GM21717 (cell line): Measurements from ENCODE around the gene UNC5C.

Source experiments
- ATAC-seq: cut with Tn5 transposase; IDR thresholded peaks from one replicate; pipeline ENCODE4 v1.9.1; 2021; ENCODE audit warnings: mild to moderate bottlenecking, moderate library complexity; ENCODE audit not compliant: unreplicated experiment

UNC5C gene

GRCh38 chr4:95410387-95410977 lies 138.3 kb downstream of the UNC5C start:
- ATAC-seq, result no peak

- no peak for ATAC-seq
Measured at GRCh38 chr4:95409750-95410149, 139.0 kb downstream of the UNC5C start.

- no peak for ATAC-seq
Measured at GRCh38 chr4:95409127-95409526, 139.6 kb downstream of the UNC5C start.

GRCh38 chr4:95402299-95402698 lies 146.5 kb downstream of the UNC5C start:
- ATAC-seq, result no peak

GRCh38 chr4:95398217-95398616 lies 150.6 kb downstream of the UNC5C start:
- no peak for ATAC-seq

GRCh38 chr4:95394752-95395306 lies 153.9 kb downstream of the UNC5C start:
- no peak for ATAC-seq

- no peak for ATAC-seq
Measured at GRCh38 chr4:95393821-95394220, 155.0 kb downstream of the UNC5C start.

GRCh38 chr4:95388911-95389310 lies 159.9 kb downstream of the UNC5C start:
- ATAC-seq, result no peak

- ATAC-seq, result no peak
Measured at GRCh38 chr4:95387719-95388118, 161.1 kb downstream of the UNC5C start.

GRCh38 chr4:95386410-95386809 lies 162.4 kb downstream of the UNC5C start:
- ATAC-seq, result no peak

GRCh38 chr4:95381843-95382580 lies 166.8 kb downstream of the UNC5C start:
- no peak for ATAC-seq

- no peak for ATAC-seq
Measured at GRCh38 chr4:95379633-95380032, 169.1 kb downstream of the UNC5C start.

GRCh38 chr4:95377366-95377900 lies 171.3 kb downstream of the UNC5C start:
- ATAC-seq, result no peak

- no peak for ATAC-seq
Measured at GRCh38 chr4:95371476-95372224, 177.1 kb downstream of the UNC5C start.

GRCh38 chr4:95367824-95368223 lies 180.9 kb downstream of the UNC5C start:
- ATAC-seq, result no peak

- ATAC-seq, result no peak
Measured at GRCh38 chr4:95363966-95364365, 184.8 kb downstream of the UNC5C start.

GRCh38 chr4:95363559-95363925 lies 185.2 kb downstream of the UNC5C start:
- ATAC-seq, result no peak

- ATAC-seq, result no peak
Measured at GRCh38 chr4:95362906-95363558, 185.7 kb downstream of the UNC5C start.

GRCh38 chr4:95362066-95362465 lies 186.7 kb downstream of the UNC5C start:
- ATAC-seq, result no peak

- ATAC-seq, result no peak
Measured at GRCh38 chr4:95361696-95361965, 187.1 kb downstream of the UNC5C start.
